ENCODE data around the gene TOMM34. TPM values are rescaled to one million over a fixed set of nuclear protein-coding genes. Genes with fewer than 3 reads are reported as not detected.

TOMM34 gene
- total and polyA plus RNA-seq, 9 of the 15 experiments (the other 6 are each of a cell fraction or from before 2014, with no cell fraction given): 18.1 to 69.4 (median 41.7) TPM

DNA sequence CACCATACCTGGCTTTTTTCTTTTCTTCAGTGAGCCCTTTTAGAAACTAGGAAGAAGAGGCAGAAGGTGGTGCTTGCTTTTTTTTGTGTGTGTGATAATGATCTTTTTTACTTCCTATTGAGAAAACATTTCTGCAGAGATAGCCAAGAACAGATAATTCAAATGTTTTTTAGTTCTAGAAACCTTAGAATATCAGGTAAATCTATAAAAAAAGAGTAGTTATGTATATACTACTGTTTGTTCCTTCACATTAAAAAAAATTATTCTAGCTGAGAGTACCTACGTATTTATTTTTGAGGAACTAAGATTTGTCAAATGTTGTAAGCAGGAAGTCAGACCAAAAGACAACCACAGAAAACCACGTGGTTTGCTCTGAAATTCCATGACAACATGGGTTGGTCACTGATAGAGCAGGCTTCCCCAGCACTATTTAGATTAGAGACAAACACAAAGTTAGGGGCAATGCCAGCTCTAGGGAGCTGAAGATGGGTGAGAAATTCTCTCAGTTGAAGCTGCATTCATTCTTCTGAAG, 19.0 kb upstream of the TOMM34 start (continued):
- no peak for TF ChIP-seq BRD4 (IDR thresholded peaks at IDR 0.05)
- TF ChIP-seq ATF3 (IDR thresholded peaks at IDR 0.05): no peak
- no peak for TF ChIP-seq ATF3 (CRISPR knock-in tag; conservative IDR thresholded peaks at IDR 0.05)
- TF ChIP-seq ESRRA (IDR thresholded peaks at IDR 0.05; ENCODE audit: borderline replicate concordance, low read depth): peak; percentile 69; the same call in 1 of the 2 replicates
- TF ChIP-seq ZNF124 (CRISPR knock-in tag; IDR thresholded peaks at IDR 0.05): no peak
- TF ChIP-seq RCOR1 (IDR thresholded peaks at IDR 0.05; ENCODE audit: borderline replicate concordance in 1 of 2, low read depth in 2 of 2, low read length in 2 of 2): no peak
- TF ChIP-seq MTA3 (IDR thresholded peaks at IDR 0.05; ENCODE audit: borderline replicate concordance): 0 out of 2 replicates have a peak, but pooled peaks have one; percentile 39
- no peak for TF ChIP-seq KDM1A (IDR thresholded peaks at IDR 0.05)
- TF ChIP-seq, protein P1, sequence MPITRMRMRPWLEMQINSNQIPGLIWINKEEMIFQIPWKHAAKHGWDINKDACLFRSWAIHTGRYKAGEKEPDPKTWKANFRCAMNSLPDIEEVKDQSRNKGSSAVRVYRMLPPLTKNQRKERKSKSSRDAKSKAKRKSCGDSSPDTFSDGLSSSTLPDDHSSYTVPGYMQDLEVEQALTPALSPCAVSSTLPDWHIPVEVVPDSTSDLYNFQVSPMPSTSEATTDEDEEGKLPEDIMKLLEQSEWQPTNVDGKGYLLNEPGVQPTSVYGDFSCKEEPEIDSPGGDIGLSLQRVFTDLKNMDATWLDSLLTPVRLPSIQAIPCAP (CRISPR knock-in tag; IDR thresholded peaks at IDR 0.05; ENCODE audit: borderline replicate concordance): no peak
- no peak for TF ChIP-seq ZNF586 (CRISPR knock-in tag; conservative IDR thresholded peaks at IDR 0.05)
- TF ChIP-seq MAFG (tag; conservative IDR thresholded peaks at IDR 0.05): no peak
- TF ChIP-seq ELF2 (CRISPR knock-in tag; IDR thresholded peaks at IDR 0.05): peak; percentile 53; the same call in 1 of the 2 replicates
- no peak for TF ChIP-seq NCOA1 (IDR thresholded peaks at IDR 0.05; ENCODE audit: low read depth)
- TF ChIP-seq, protein P2, sequence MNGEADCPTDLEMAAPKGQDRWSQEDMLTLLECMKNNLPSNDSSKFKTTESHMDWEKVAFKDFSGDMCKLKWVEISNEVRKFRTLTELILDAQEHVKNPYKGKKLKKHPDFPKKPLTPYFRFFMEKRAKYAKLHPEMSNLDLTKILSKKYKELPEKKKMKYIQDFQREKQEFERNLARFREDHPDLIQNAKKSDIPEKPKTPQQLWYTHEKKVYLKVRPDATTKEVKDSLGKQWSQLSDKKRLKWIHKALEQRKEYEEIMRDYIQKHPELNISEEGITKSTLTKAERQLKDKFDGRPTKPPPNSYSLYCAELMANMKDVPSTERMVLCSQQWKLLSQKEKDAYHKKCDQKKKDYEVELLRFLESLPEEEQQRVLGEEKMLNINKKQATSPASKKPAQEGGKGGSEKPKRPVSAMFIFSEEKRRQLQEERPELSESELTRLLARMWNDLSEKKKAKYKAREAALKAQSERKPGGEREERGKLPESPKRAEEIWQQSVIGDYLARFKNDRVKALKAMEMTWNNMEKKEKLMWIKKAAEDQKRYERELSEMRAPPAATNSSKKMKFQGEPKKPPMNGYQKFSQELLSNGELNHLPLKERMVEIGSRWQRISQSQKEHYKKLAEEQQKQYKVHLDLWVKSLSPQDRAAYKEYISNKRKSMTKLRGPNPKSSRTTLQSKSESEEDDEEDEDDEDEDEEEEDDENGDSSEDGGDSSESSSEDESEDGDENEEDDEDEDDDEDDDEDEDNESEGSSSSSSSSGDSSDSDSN (IDR thresholded peaks at IDR 0.05; ENCODE audit: borderline replicate concordance in 1 of 2, low read depth in 2 of 2, low read length in 2 of 2): no peak
- no peak for TF ChIP-seq ZNF699 (CRISPR knock-in tag; IDR thresholded peaks at IDR 0.05; ENCODE audit: insufficient replicate concordance)
- TF ChIP-seq ATF7 (IDR thresholded peaks at IDR 0.05): peak; percentile 62
- no peak for TF ChIP-seq SUPT5H (IDR thresholded peaks at IDR 0.05)
- no peak for TF ChIP-seq CTBP1 (IDR thresholded peaks at IDR 0.05; ENCODE audit: borderline replicate concordance)
- no peak for TF ChIP-seq ZNF165 (CRISPR knock-in tag; IDR thresholded peaks at IDR 0.05; ENCODE audit: borderline replicate concordance)
- TF ChIP-seq EP400 (IDR thresholded peaks at IDR 0.05): peak; percentile 49; the same call in 1 of the 2 replicates
- TF ChIP-seq TCF7 (IDR thresholded peaks at IDR 0.05; ENCODE audit: borderline replicate concordance): no peak
- peak; percentile 82 for TF ChIP-seq MYC (IDR thresholded peaks at IDR 0.05; ENCODE audit: low read depth, low read length)
- TF ChIP-seq MYC (CRISPR knock-in tag; IDR thresholded peaks at IDR 0.05; ENCODE audit: borderline replicate concordance, low read depth): no peak
- TF ChIP-seq SFPQ (IDR thresholded peaks at IDR 0.05; ENCODE audit: low read depth, low read length): no peak
- no peak for TF ChIP-seq RAD21 (CRISPR knock-in tag; conservative IDR thresholded peaks at IDR 0.05 in 1 of 2, IDR thresholded peaks at IDR 0.05 in 1 of 2)
